GM23338 (cell line): ENCODE results near the gene GPANK1. TPM values are rescaled to one million over a fixed set of nuclear protein-coding genes. Genes with fewer than 3 reads are reported as not detected.

Source experiments
- ATAC-seq: fragments of 200-7000 bp; cut with Tn5 transposase; 3 replicates; pipeline ENCODE4 v1.9.1; 2020
- DNase-seq: peaks from one replicate; pipeline ENCODE4 v3.0.0-alpha.2; 2015; ENCODE audit warnings: low spot score
- H2AFZ ChIP-seq: fragments of 200-600 bp; sonication (generic); 2 replicates; pipeline ENCODE4 v1.8.0; 2016; ENCODE audit warnings: antibody characterized with exemption, mild to moderate bottlenecking, moderate library complexity
- H3F3A ChIP-seq: fragments of 200-600 bp; sonication (generic); replicated peaks from 2 replicates; pipeline ENCODE4 v1.8.0; 2017; ENCODE audit warnings: antibody characterized with exemption, mixed run types, low read depth
- H3K27ac ChIP-seq: fragments of 200-600 bp; sonication (generic); 2 replicates; pipeline ENCODE4 v1.6.1; 2016; ENCODE audit warnings: low read depth
- H3K27me3 ChIP-seq: fragments of 200-600 bp; sonication (generic); 2 replicates; pipeline ENCODE4 v1.8.0; 2016; ENCODE audit warnings: mild to moderate bottlenecking, mixed run types, moderate library complexity; ENCODE audit not compliant: insufficient read depth
- H3K36me3 ChIP-seq: fragments of 200-600 bp; sonication (generic); 2 replicates; pipeline ENCODE4 v1.8.0; 2016; ENCODE audit warnings: mild to moderate bottlenecking; ENCODE audit not compliant: insufficient read depth
- H3K4me1 ChIP-seq: fragments of 200-600 bp; sonication (generic); 2 replicates; pipeline ENCODE4 v1.8.0; 2016; ENCODE audit warnings: mild to moderate bottlenecking, moderate library complexity; ENCODE audit not compliant: insufficient read depth
- H3K4me2 ChIP-seq: fragments of 200-600 bp; sonication (generic); 2 replicates; pipeline ENCODE4 v1.7.1; 2017; ENCODE audit warnings: mixed run types
- H3K4me3 ChIP-seq: fragments of 200-600 bp; sonication (generic); 2 replicates; pipeline ENCODE4 v1.6.1; 2016; ENCODE audit warnings: mixed run types
- H3K79me2 ChIP-seq: fragments of 200-600 bp; sonication (generic); replicated peaks from 2 replicates; pipeline ENCODE4 v1.8.0; 2017; ENCODE audit warnings: mild to moderate bottlenecking; ENCODE audit not compliant: insufficient read depth
- H3K9me2 ChIP-seq: fragments of 200-600 bp; sonication (generic); 2 replicates; pipeline ENCODE4 v1.8.0; 2017; ENCODE audit not compliant: insufficient read depth
- H4K20me1 ChIP-seq: fragments of 200-600 bp; sonication (generic); replicated peaks from 2 replicates; pipeline ENCODE4 v1.8.0; 2017; ENCODE audit warnings: mild to moderate bottlenecking; ENCODE audit not compliant: insufficient read depth
- H3K27ac Mint-ChIP-seq: 2 replicates; pipeline ENCODE4 v1.8.0; 2020; ENCODE audit warnings: inconsistent platforms, mild to moderate bottlenecking, moderate library complexity, mixed read lengths
- H3K27me3 Mint-ChIP-seq: 3 replicates; pipeline ENCODE4 v1.8.0; 2022; ENCODE audit warnings: low read depth, mild to moderate bottlenecking, moderate library complexity, mixed read lengths, inconsistent platforms; ENCODE audit not compliant: insufficient read depth, poor library complexity
- H3K36me3 Mint-ChIP-seq: 3 replicates; pipeline ENCODE4 v1.8.0; 2021; ENCODE audit warnings: low read depth, mild to moderate bottlenecking, inconsistent platforms, moderate library complexity, mixed read lengths
- H3K4me1 Mint-ChIP-seq: 3 replicates; pipeline ENCODE4 v1.8.0; 2020; ENCODE audit warnings: mild to moderate bottlenecking, inconsistent platforms, mixed read lengths
- H3K4me3 Mint-ChIP-seq: 3 replicates; pipeline ENCODE4 v1.8.0; 2021; ENCODE audit warnings: moderate library complexity, mild to moderate bottlenecking, inconsistent platforms, mixed read lengths
- H3K9me3 Mint-ChIP-seq: 3 replicates; pipeline ENCODE4 v1.8.0; 2020; ENCODE audit warnings: moderate library complexity, mild to moderate bottlenecking, inconsistent platforms, mixed read lengths
- ETS1 ChIP-seq: IDR thresholded peaks from 2 replicates; pipeline ENCODE4 v1.6.1; 2016; ENCODE audit warnings: antibody characterized with exemption
- EZH2phosphoT487 ChIP-seq: fragments of 200-600 bp; sonication (generic); IDR thresholded peaks from one replicate; pipeline ENCODE4 v1.8.1; 2018; ENCODE audit warnings: antibody characterized with exemption; ENCODE audit not compliant: unreplicated experiment
- JUNB ChIP-seq: IDR thresholded peaks from one replicate; pipeline ENCODE4 v1.6.1; 2016; ENCODE audit warnings: antibody characterized with exemption; ENCODE audit not compliant: unreplicated experiment
- POLR2AphosphoS5 ChIP-seq: IDR thresholded peaks from 2 replicates; pipeline ENCODE4 v1.6.1; 2016; ENCODE audit warnings: antibody characterized with exemption, low read depth
- STAT1 ChIP-seq: IDR thresholded peaks from one replicate; pipeline ENCODE4 v1.6.1; 2016; ENCODE audit warnings: antibody characterized with exemption; ENCODE audit not compliant: unreplicated experiment
- ZNF114 ChIP-seq: fragments of 250-450 bp; sonication (Bioruptor Pico); IDR thresholded peaks from 2 replicates; pipeline ENCODE4 v1.5.0; 2020; ENCODE audit warnings: mild to moderate bottlenecking, moderate library complexity
- ZNF331 ChIP-seq: fragments of 250-450 bp; sonication (Bioruptor Pico); IDR thresholded peaks from 2 replicates; pipeline ENCODE4 v1.5.0; 2020; ENCODE audit warnings: low read depth, mild to moderate bottlenecking, moderate library complexity
- ZNF462 ChIP-seq: fragments of 250-450 bp; sonication (Bioruptor Pico); IDR thresholded peaks from 2 replicates; pipeline ENCODE4 v1.5.0; 2020; ENCODE audit warnings: mild to moderate bottlenecking, moderate library complexity
- polyA plus RNA-seq: library from polyadenylated mRNA; unstranded; fragments of >200 nt; fragmentation: Nextera tagmentation; extraction: Ambion mirVana; gene quantifications from 2 replicates; pipeline ENCODE4 v1.2.1, GENCODE V29; 2016
- total RNA-seq: library from RNA; depleted of rRNA; stranded (reverse); fragments of >200 nt; shearing (Covaris generic); gene quantifications from 2 replicates; pipeline ENCODE4 v1.2.3, GENCODE V29; 2014

GPANK1 gene
- total and polyA plus RNA-seq, 2 experiments from 2014 or later, result 27.1 to 49.2 TPM

GRCh38 chr6:31705931-31706330 lies 41.1 kb upstream of the GPANK1 start (continued):
- no peak for TF ChIP-seq ZNF462
- no peak for TF ChIP-seq STAT1
- TF ChIP-seq JUNB, result no peak
- no peak for TF ChIP-seq EZH2phosphoT487
- no peak for TF ChIP-seq ETS1
- TF ChIP-seq ZNF331 (CRISPR knock-in tag), result no peak

GRCh38 chr6:31702819-31703716 lies 38.3 kb upstream of the GPANK1 start, which contains the start of gene ABHD16A:
TSS of gene ABHD16A (minus strand) at chr6:31703324. CDS start at chr6:31703281, 43 bp downstream.
- Histone ChIP-seq H3K4me2 (peak within 1 kb of the TSS; percentile 86), H2AFZ (peak within 1 kb of the TSS; percentile 90), H3K36me3 (no peaks in the 10 kb centered on the region), H3K79me2 (peaks cover 14% of the 10 kb centered on the region), H3K4me3 (peak within 1 kb of the TSS; percentile 80), H3K9me2 (no peaks in the 10 kb centered on the region), H3K27me3 (no peaks in the 10 kb centered on the region), H4K20me1 (peaks cover 3% of the 10 kb centered on the region; the same call in 1 of the 2 replicates), H3K27ac (peak within 1 kb of the TSS; percentile 89), H3K4me1 (peaks cover 5% of the 10 kb centered on the region; the same call in 1 of the 2 replicates), H3F3A (peaks cover 3% of the 10 kb centered on the region; the same call in 1 of the 2 replicates)
- H3K27me3 Mint-ChIP-seq, result peaks cover 11% of the 10 kb centered on the region
- peak within 1 kb of the TSS; percentile 95 for H3K27ac Mint-ChIP-seq
- H3K4me1 Mint-ChIP-seq, result peaks cover 10% of the 10 kb centered on the region
- ATAC-seq (peak; percentile 95), DNase-seq (peak; percentile 99)
- H3K9me3 Mint-ChIP-seq, result no peaks in the 10 kb centered on the region
- H3K36me3 Mint-ChIP-seq, result peaks cover 4% of the 10 kb centered on the region; the same call in 2 of the 3 replicates
- H3K4me3 Mint-ChIP-seq, result peak within 1 kb of the TSS; percentile 96
- TF ChIP-seq ZNF331 (CRISPR knock-in tag) (no peak), POLR2AphosphoS5 (peak; percentile 85), ETS1 (peak; percentile 63; the same call in 1 of the 2 replicates), JUNB (no peak), ZNF114 (CRISPR knock-in tag) (no peak)
